ENCODE results near the gene COPS2. TPM values are rescaled to one million over a fixed set of nuclear protein-coding genes. Genes with fewer than 3 reads are reported as not detected.

COPS2 gene
- total RNA-seq, 2 donors from 2014 or later: 17.5 to 33.7 TPM

DNA sequence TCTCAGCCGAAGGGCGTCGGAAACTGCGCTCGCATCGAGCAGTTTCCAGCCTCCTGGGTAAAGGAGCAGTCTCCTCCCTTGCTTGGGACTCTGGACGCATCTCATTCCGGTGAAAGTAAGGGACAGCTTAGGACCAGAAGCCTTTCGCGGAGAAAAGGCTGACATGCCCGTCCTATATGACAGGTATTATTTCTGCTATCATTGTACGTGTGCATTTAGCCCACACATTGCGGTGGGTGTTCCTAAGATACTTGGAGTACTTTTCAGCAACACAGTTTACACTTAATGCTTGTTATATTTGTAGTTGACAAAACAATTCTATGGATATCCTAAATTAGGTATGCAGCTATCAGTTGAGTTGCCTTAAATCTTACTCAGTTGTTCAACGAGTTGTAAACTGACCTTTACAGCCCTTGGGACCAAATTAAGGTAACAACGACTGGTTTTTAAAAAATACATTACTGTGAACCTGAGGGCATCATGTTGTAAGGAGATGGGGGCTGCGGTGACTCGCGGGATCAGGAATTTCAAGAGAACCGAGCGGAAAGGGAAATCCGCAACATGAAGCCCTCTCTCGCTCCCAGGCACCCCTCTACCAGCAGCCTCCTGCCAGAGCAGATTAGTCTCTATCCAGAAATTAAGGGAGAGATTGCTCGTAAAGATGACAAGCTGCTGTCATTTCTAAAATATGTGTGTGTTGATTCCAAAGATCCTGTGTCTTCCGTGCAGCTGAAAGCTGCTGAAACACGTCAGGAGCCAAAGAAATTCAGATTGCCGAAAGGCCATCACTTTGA is 632 bp upstream of the COPS2 start:
- Histone ChIP-seq H3K27me3 (no peaks in the 10 kb centered on the region), H3K4me3 (peak overlapping the region; percentile 94 to 99), H3K4me1 (peaks cover 30% of the 10 kb centered on the region), H3K36me3 (replicated peaks in 1 of 2; ENCODE audit: insufficient read depth in 1 of 2, low read depth in 2 of 2) (no peaks in the 10 kb centered on the region), H3K27ac (peak overlapping the region; percentile 49 to 86 (median 66)), H3K9me3 (no peaks in the 10 kb centered on the region)
- intact Hi-C loops (cut with DNase I): no loop called here
- WGBS, 2 donors: 0% methylated on average over 26 of the region's 26 CpGs
- ATAC-seq (no peak), DNase-seq (no peak)
- TF ChIP-seq POLR2A (IDR thresholded peaks at IDR 0.05): peak in 1 of 3 donors; percentile 73
- no peak for TF ChIP-seq CTCF (IDR thresholded peaks at IDR 0.05)

- intact Hi-C loops (cut with DNase I): no loop called here
- Histone ChIP-seq H3K27ac (peak overlapping the region; percentile 59 to 86 (median 78)), H3K9me3 (no peaks in the 10 kb centered on the region), H3K4me1 (peaks cover 30% of the 10 kb centered on the region), H3K27me3 (no peaks in the 10 kb centered on the region), H3K4me3 (peak overlapping the region; percentile 94 to 99), H3K36me3 (replicated peaks in 1 of 2; ENCODE audit: insufficient read depth in 1 of 2, low read depth in 2 of 2) (no peaks in the 10 kb centered on the region)
- ATAC-seq (no peak), DNase-seq (no peak)
- WGBS, 2 donors: 0% methylated on average over 7 of the region's 7 CpGs
- no peak for TF ChIP-seq POLR2A (IDR thresholded peaks at IDR 0.05)
- no peak for TF ChIP-seq CTCF (IDR thresholded peaks at IDR 0.05)
Observed at GRCh38 chr15:49154799-49155109, 645 bp downstream of the COPS2 start.

GRCh38 chr15:49154359-49154758 is 1.0 kb downstream of the COPS2 start:
- Histone ChIP-seq H3K4me3 (peak overlapping the region; percentile 94 to 99), H3K4me1 (peaks cover 30% of the 10 kb centered on the region), H3K27me3 (no peaks in the 10 kb centered on the region), H3K27ac (peak overlapping the region in 1 of 4 donors; percentile 86), H3K36me3 (replicated peaks in 1 of 2; ENCODE audit: insufficient read depth in 1 of 2, low read depth in 2 of 2) (no peaks in the 10 kb centered on the region), H3K9me3 (no peaks in the 10 kb centered on the region)
- 13 to 14% methylated on average over 8 of the region's 8 CpGs for WGBS, 2 donors
- ATAC-seq (no peak), DNase-seq (no peak)
- no peak for TF ChIP-seq POLR2A (IDR thresholded peaks at IDR 0.05)
- no peak for TF ChIP-seq CTCF (IDR thresholded peaks at IDR 0.05)
- intact Hi-C loops (cut with DNase I): no loop called here

DNA sequence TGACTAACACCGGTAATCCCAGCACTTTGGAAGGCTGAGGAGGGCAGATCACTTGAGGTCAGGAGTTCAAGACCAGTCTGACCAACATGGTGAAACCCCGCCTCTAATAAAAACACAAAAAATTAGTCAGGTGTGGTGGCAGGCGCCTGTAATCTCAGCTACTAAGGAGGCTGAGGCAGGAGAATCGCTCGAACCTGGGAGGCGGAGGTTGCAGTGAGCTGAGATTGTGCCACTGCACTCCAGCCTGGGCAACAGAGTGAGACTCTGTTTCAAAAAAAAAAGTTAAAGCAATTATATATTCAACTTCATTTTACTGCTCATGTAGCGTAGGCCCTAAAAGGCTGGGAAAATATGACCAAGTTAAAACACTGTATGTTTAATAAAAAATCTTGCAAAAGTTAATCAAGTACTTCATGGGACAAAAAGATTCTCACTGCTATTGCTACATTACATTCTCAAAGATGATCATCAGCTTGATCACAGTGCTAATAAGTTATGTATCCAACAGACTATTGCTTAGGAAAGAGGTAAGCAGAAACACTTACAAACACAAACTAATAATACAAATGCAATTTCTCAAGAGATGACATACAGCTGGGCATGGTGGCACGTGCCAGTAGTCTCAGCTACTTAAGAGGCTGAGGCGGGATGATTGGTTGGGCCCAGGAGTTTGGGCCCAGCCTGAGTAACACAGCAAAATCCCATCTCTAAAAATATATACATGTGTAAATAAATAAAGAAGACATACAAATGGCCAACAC is 2.7 kb downstream of the COPS2 start:
- intact Hi-C loops (cut with DNase I): no loop called here
- ATAC-seq (no peak), DNase-seq (no peak)
- Histone ChIP-seq H3K27me3 (no peaks in the 10 kb centered on the region), H3K9me3 (no peaks in the 10 kb centered on the region), H3K27ac (no peak overlapping the region), H3K36me3 (replicated peaks in 1 of 2; ENCODE audit: insufficient read depth in 1 of 2, low read depth in 2 of 2) (no peaks in the 10 kb centered on the region), H3K4me1 (peaks cover 36% of the 10 kb centered on the region), H3K4me3 (no peak overlapping the region)
- no peak for TF ChIP-seq POLR2A (IDR thresholded peaks at IDR 0.05)
- no peak for TF ChIP-seq CTCF (IDR thresholded peaks at IDR 0.05)
- WGBS, 2 donors: 86 to 91% methylated on average over 9 of the region's 9 CpGs
